ENCODE measurements around the gene SUN1. TPM values are rescaled to one million over a fixed set of nuclear protein-coding genes. Genes with fewer than 3 reads are reported as not detected.

Gene SUN1
- total RNA-seq, 2 experiments from 2014 or later: 83.4 to 105 TPM

DNA sequence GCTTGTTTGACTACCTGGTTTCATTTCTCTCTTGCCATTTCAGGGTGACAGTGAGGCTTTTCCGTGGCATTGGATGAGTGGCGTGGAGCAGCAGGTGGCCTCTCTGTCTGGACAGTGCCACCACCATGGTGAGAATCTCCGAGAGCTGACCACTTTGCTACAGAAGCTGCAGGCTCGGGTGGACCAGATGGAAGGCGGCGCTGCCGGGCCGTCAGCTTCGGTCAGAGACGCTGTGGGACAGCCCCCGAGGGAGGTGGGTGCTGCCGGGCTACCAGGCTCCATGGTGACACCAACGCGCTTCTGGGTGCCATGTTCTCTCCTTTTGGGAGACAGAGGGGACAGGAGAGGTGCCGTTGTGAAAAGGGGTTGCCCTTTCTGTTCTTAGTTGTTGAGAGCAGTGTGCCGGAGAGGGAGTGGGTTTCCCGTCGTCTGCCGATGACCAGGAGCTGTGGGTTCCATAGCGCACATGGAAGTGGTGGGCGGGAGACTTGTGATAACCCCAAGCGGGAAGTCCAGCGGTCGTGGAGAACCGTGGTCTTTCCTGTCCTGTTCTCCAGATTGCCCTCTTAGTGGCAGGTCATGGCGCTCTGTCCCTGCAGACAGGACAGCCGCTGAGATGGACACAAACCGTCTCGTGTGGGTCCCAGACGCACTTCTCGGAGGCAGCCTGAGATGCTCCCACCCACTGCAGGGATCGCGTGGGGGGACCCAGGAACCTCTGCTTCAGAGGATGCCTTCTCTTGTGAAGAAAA lies 21.3 kb downstream of the SUN1 start:
- TF ChIP-seq CTCF (conservative IDR thresholded peaks at IDR 0.05; ENCODE audit: low read length) (no peak), EZH2phosphoT487 (IDR thresholded peaks at IDR 0.05; ENCODE audit: borderline replicate concordance, low read depth, low read length) (no peak)
- Histone ChIP-seq H4K20me1 (ENCODE audit: insufficient read depth, low read length) (no peaks in the 10 kb centered on the region), H3K79me2 (ENCODE audit: insufficient read depth, low read depth, low read length) (no peaks in the 10 kb centered on the region), H3K9me3 (ENCODE audit: low read length) (no peaks in the 10 kb centered on the region), H3K4me1 (ENCODE audit: insufficient read depth, low read length, poor library complexity, severe bottlenecking) (no peaks in the 10 kb centered on the region), H3K27ac (ENCODE audit: low read depth, low read length, poor library complexity, severe bottlenecking) (no peak overlapping the region), H3K36me3 (ENCODE audit: insufficient read depth, low read length) (peaks cover 61% of the 10 kb centered on the region), H3K9me2 (ENCODE audit: insufficient read depth, low read length) (no peaks in the 10 kb centered on the region), H2AFZ (ENCODE audit: low read length) (no peak overlapping the region), H3K4me3 (ENCODE audit: low read depth, low read length, poor library complexity, severe bottlenecking) (no peak overlapping the region), H3K4me2 (ENCODE audit: low read length) (no peak overlapping the region)
- CTCF ChIA-PET (ENCODE audit: unreplicated experiment): interaction anchor here (0.5 kb wide), 1 partner anchor 48 kb away, joined by 4 read pairs; no protein-coding TSS in a partner anchor
- intact Hi-C loops (cut with micrococcal nuclease; ENCODE audit: unreplicated experiment): no loop called here
- no peak for DNase-seq (ENCODE audit: low spot score)
- no TSS peak for BruUV-seq (replicated peaks)
- POLR2A ChIA-PET: no interaction called here

- no peaks in the 10 kb centered on the region for H3K79me2 ChIP-seq (ENCODE audit: insufficient read depth, low read depth, low read length)
- ChIA-PET POLR2A (no interaction called here), CTCF (ENCODE audit: unreplicated experiment) (interaction anchor here (0.5 kb wide), 1 partner anchor 48 kb away, joined by 4 read pairs; no protein-coding TSS in a partner anchor)
- H3K4me2 ChIP-seq (ENCODE audit: low read length): no peak overlapping the region
- no peaks in the 10 kb centered on the region for H3K9me2 ChIP-seq (ENCODE audit: insufficient read depth, low read length)
- no peaks in the 10 kb centered on the region for H3K9me3 ChIP-seq (ENCODE audit: low read length)
- H3K4me3 ChIP-seq (ENCODE audit: low read depth, low read length, poor library complexity, severe bottlenecking): no peak overlapping the region
- H2AFZ ChIP-seq (ENCODE audit: low read length): no peak overlapping the region
- H3K4me1 ChIP-seq (ENCODE audit: insufficient read depth, low read length, poor library complexity, severe bottlenecking): no peaks in the 10 kb centered on the region
- no peak for DNase-seq (ENCODE audit: low spot score)
- intact Hi-C loops (cut with micrococcal nuclease; ENCODE audit: unreplicated experiment): no loop called here
- no peaks in the 10 kb centered on the region for H4K20me1 ChIP-seq (ENCODE audit: insufficient read depth, low read length)
- H3K36me3 ChIP-seq (ENCODE audit: insufficient read depth, low read length): peaks cover 61% of the 10 kb centered on the region
- TF ChIP-seq CTCF (conservative IDR thresholded peaks at IDR 0.05; ENCODE audit: low read length) (no peak), EZH2phosphoT487 (IDR thresholded peaks at IDR 0.05; ENCODE audit: borderline replicate concordance, low read depth, low read length) (no peak)
- no TSS peak for BruUV-seq (replicated peaks)
- no peak overlapping the region for H3K27ac ChIP-seq (ENCODE audit: low read depth, low read length, poor library complexity, severe bottlenecking)
Measured at GRCh38 chr7:854118-854775, 22.0 kb downstream of the SUN1 start.
